Fibroblast of the aortic adventitia (primary cell): ENCODE results near the gene BCR. TPM values are rescaled to one million over a fixed set of nuclear protein-coding genes. Genes with fewer than 3 reads are reported as not detected.

Experiments used
- DNase-seq: peaks from one replicate; pipeline ENCODE4 v3.0.0-alpha.2; 2010; ENCODE audit warnings: low read depth
- H3K4me3 ChIP-seq: 2 replicates; pipeline ENCODE4 v1.5.1; 2011; ENCODE audit warnings: low read depth, mild to moderate bottlenecking, control low read depth, low read length, moderate library complexity
- total RNA-seq: library from RNA; depleted of rRNA; stranded (reverse); fragments of >200 nt; gene quantifications from 2 replicates; pipeline ENCODE4 v1.2.3, GENCODE V29; 2012; ENCODE audit warnings: low replicate concordance
- TF ChIP-seq, protein P1 (sequence below): IDR thresholded peaks from 2 replicates; pipeline ENCODE4 v1.5.1; 2011; ENCODE audit warnings: mild to moderate bottlenecking, low read length, control low read depth, inconsistent platforms; ENCODE audit not compliant: insufficient read depth

Gene BCR
- total RNA-seq, 1 donor, result 37.3 TPM

- peak overlapping the region; percentile 29 for H3K4me3 ChIP-seq
- TF ChIP-seq, protein P1, sequence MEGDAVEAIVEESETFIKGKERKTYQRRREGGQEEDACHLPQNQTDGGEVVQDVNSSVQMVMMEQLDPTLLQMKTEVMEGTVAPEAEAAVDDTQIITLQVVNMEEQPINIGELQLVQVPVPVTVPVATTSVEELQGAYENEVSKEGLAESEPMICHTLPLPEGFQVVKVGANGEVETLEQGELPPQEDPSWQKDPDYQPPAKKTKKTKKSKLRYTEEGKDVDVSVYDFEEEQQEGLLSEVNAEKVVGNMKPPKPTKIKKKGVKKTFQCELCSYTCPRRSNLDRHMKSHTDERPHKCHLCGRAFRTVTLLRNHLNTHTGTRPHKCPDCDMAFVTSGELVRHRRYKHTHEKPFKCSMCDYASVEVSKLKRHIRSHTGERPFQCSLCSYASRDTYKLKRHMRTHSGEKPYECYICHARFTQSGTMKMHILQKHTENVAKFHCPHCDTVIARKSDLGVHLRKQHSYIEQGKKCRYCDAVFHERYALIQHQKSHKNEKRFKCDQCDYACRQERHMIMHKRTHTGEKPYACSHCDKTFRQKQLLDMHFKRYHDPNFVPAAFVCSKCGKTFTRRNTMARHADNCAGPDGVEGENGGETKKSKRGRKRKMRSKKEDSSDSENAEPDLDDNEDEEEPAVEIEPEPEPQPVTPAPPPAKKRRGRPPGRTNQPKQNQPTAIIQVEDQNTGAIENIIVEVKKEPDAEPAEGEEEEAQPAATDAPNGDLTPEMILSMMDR, result no peak
- DNase-seq, result peak; percentile 91
These were observed 45.6 kb downstream of the BCR start for GRCh38 chr22:23225724-23226496.

DNA sequence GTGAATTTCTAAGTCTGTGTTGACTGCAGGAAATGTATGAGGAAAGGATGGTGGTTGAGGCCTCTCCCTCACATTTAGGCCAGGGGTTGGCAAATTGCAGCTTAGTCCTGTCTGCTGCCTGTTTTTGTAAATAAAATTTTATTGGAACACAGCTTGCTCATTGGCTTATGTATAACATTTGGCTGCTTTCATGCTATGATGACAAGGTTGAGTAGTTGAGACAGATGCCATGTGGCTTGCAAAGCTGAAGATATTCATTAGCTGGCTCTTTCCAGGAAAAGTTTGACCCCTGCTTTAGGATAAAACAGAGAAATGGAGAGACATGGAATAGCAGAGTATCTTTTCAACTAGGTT, 46.2 kb downstream of the BCR start:
- no peak for DNase-seq
- H3K4me3 ChIP-seq, result peak overlapping the region; percentile 29
- TF ChIP-seq, protein P1, result no peak

GRCh38 chr22:23227380-23227779, 47.1 kb downstream of the BCR start:
- TF ChIP-seq, protein P1, result no peak
- no peak overlapping the region for H3K4me3 ChIP-seq
- DNase-seq, result no peak

DNA sequence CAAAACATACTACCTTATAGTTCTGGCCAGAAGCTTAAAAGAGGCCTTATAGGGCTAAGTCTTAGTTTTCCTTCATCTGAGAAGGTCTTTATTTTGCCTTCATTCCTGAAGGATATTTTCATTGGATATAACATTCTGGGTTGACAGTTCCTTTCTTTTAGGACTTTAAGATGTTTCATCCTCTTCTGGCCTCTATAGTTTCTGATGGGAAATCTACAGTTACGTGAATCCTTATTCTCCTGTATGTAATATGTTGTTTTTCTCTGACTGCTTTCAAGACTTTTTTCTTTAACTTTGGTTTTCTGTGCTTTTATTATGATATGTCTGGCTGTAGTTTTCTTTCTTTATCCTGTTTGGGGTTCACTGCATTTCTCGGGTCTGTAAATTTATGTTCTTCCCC, 48.2 kb downstream of the BCR start:
- TF ChIP-seq, protein P1, result no peak
- H3K4me3 ChIP-seq, result no peak overlapping the region
- no peak for DNase-seq

GRCh38 chr22:23229646-23230045, 49.3 kb downstream of the BCR start:
- DNase-seq, result no peak
- TF ChIP-seq, protein P1, result no peak
- no peak overlapping the region for H3K4me3 ChIP-seq

GRCh38 chr22:23230348-23231068, 50.2 kb downstream of the BCR start:
- H3K4me3 ChIP-seq, result no peak overlapping the region
- DNase-seq, result no peak
- TF ChIP-seq, protein P1, result no peak
